PC-3 (cell line): ENCODE measurements around the gene TCF7L1.

ENCODE experiments used
- EZH2 ChIP-seq: fragments of 300-600 bp; sonication (generic); IDR thresholded peaks from one replicate; pipeline ENCODE4 v1.6.1; 2017; ENCODE audit warnings: antibody characterized with exemption, mild to moderate bottlenecking, low read length; ENCODE audit not compliant: unreplicated experiment
- EZH2phosphoT487 ChIP-seq: fragments of 300-600 bp; sonication (generic); IDR thresholded peaks from 2 replicates; pipeline ENCODE4 v1.6.1; 2018; ENCODE audit warnings: mild to moderate bottlenecking, antibody characterized with exemption, low read length, borderline replicate concordance
- TF ChIP-seq, protein P1 (sequence below): fragments of 300-600 bp; sonication (generic); conservative IDR thresholded peaks from 2 replicates; pipeline ENCODE4 v1.5.1; 2017; ENCODE audit warnings: antibody characterized with exemption, low read depth, mild to moderate bottlenecking, low read length

DNA sequence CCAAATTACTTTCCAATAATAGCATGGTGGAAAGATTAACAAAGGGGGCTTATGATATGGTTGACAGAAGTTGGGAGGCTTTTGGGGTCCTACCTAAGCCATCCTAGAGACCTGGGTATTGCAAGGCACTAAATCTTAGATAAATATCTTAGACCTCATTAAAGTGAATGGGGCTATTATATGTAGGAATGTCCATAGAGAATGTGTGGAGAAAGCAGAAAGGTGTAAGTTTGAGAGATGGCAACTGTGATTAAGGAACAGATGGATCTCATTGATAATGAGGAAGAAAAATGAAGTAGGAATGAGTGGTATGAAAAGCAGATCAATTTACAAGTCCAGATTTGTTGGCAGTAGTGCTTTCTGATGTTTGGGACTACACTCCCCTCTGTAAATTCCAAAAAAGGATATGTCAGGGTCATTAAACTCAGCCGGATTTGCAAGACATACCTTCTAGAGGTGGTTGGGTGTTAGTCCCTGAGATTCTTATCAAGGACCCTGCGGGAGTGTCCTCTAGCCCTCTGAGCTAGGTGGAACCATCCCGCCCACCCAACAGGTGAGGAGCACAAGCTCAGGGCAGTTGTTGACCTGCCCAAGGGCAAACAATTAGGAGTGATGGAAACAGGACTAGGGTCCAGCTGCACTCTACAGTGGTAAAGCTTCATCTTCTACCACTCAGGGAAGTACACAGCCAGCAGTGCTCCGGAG is 12.1 kb downstream of the TCF7L1 start:
- TF ChIP-seq, protein P1, sequence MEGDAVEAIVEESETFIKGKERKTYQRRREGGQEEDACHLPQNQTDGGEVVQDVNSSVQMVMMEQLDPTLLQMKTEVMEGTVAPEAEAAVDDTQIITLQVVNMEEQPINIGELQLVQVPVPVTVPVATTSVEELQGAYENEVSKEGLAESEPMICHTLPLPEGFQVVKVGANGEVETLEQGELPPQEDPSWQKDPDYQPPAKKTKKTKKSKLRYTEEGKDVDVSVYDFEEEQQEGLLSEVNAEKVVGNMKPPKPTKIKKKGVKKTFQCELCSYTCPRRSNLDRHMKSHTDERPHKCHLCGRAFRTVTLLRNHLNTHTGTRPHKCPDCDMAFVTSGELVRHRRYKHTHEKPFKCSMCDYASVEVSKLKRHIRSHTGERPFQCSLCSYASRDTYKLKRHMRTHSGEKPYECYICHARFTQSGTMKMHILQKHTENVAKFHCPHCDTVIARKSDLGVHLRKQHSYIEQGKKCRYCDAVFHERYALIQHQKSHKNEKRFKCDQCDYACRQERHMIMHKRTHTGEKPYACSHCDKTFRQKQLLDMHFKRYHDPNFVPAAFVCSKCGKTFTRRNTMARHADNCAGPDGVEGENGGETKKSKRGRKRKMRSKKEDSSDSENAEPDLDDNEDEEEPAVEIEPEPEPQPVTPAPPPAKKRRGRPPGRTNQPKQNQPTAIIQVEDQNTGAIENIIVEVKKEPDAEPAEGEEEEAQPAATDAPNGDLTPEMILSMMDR = no peak
- TF ChIP-seq EZH2phosphoT487 (no peak), EZH2 (no peak)
